Liver (tissue), 9 donors: ENCODE measurements around the gene COMP. TPM values are rescaled to one million over a fixed set of nuclear protein-coding genes. Genes with fewer than 3 reads are reported as not detected.

ENCODE experiments used
- DNase-seq: peaks from one replicate; pipeline ENCODE4 v3.0.0-alpha.2; 2017; ENCODE audit warnings: low spot score
- H3K27ac ChIP-seq, 2 donors: one replicate each; pipeline ENCODE4 v1.7.0; 2013; ENCODE audit warnings: inconsistent platforms in 2 of 2, low read length in 2 of 2, control low read depth in 1 of 2, low read depth in 1 of 2, mild to moderate bottlenecking in 1 of 2
- H3K27me3 ChIP-seq, 4 donors: one replicate each; pipeline versions ENCODE4 v1.6.1 to v1.7.0; 2013; ENCODE audit warnings: low read length in 3 of 4, inconsistent platforms in 1 of 4, mild to moderate bottlenecking in 1 of 4, moderate library complexity in 1 of 4; ENCODE audit not compliant: control insufficient read depth in 4 of 4, insufficient read depth in 4 of 4
- H3K36me3 ChIP-seq, 4 donors: one replicate each; pipeline versions ENCODE4 v1.6.1 to v1.7.0; 2013; ENCODE audit warnings: low read length in 3 of 4, mild to moderate bottlenecking in 3 of 4, low read depth in 1 of 4, moderate library complexity in 1 of 4; ENCODE audit not compliant: control insufficient read depth in 4 of 4, insufficient read depth in 3 of 4
- H3K4me1 ChIP-seq, 4 donors: one replicate each; pipeline versions ENCODE4 v1.6.1 to v1.7.0; 2013; ENCODE audit warnings: low read length in 3 of 4, mild to moderate bottlenecking in 3 of 4, moderate library complexity in 1 of 4; ENCODE audit not compliant: control insufficient read depth in 4 of 4, insufficient read depth in 4 of 4
- H3K4me3 ChIP-seq, 3 donors: one replicate each; pipeline versions ENCODE4 v1.6.1 to v1.7.0; 2013; ENCODE audit warnings: low read length in 3 of 3, control low read depth in 1 of 3, low read depth in 1 of 3, mild to moderate bottlenecking in 1 of 3
- H3K9ac ChIP-seq, 2 donors: one replicate each; pipeline ENCODE4 v1.7.0; 2013; ENCODE audit warnings: low read length in 2 of 2, mild to moderate bottlenecking in 2 of 2, moderate library complexity in 2 of 2, control low read depth in 1 of 2, low read depth in 1 of 2
- H3K9me3 ChIP-seq, 4 donors: one replicate each; pipeline versions ENCODE4 v1.6.1 to v1.7.0; 2013; ENCODE audit warnings: low read length in 3 of 4; ENCODE audit not compliant: control insufficient read depth in 4 of 4
- EGR1 ChIP-seq, 2 donors: IDR thresholded peaks; 2 replicates each; pipeline ENCODE4 v1.6.1; 2016 to 2018; ENCODE audit warnings: antibody characterized with exemption in 2 of 2, low read depth in 2 of 2
- FOXA1 ChIP-seq: IDR thresholded peaks from 2 replicates; pipeline ENCODE4 v1.6.1; 2016; ENCODE audit warnings: antibody characterized with exemption
- FOXA2 ChIP-seq: IDR thresholded peaks from 2 replicates; pipeline ENCODE4 v1.6.1; 2016; ENCODE audit warnings: antibody characterized with exemption
- GABPA ChIP-seq, 2 donors: IDR thresholded peaks in 1 of 2; conservative IDR thresholded peaks in 1 of 2; 2 replicates each; pipeline ENCODE4 v1.6.1; 2016; ENCODE audit warnings: antibody characterized with exemption in 2 of 2, mild to moderate bottlenecking in 1 of 2, moderate library complexity in 1 of 2
- HNF4G ChIP-seq: IDR thresholded peaks from 2 replicates; pipeline ENCODE4 v1.6.1; 2016; ENCODE audit warnings: antibody characterized with exemption
- JUND ChIP-seq, 2 donors: IDR thresholded peaks; 2 replicates each; pipeline ENCODE4 v1.6.1; 2016; ENCODE audit warnings: antibody characterized with exemption in 2 of 2
- NR2F2 ChIP-seq: IDR thresholded peaks from 2 replicates; pipeline ENCODE4 v1.6.1; 2016; ENCODE audit warnings: antibody characterized with exemption
- RAD21 ChIP-seq, 2 donors: IDR thresholded peaks; 2 replicates each; pipeline ENCODE4 v1.6.1; 2016; ENCODE audit warnings: antibody characterized with exemption in 2 of 2, mild to moderate bottlenecking in 2 of 2
- SP1 ChIP-seq: IDR thresholded peaks from 2 replicates; pipeline ENCODE4 v1.6.1; 2018; ENCODE audit warnings: antibody characterized with exemption, mild to moderate bottlenecking
- TAF1 ChIP-seq: conservative IDR thresholded peaks from 2 replicates; pipeline ENCODE4 v1.6.1; 2016; ENCODE audit warnings: antibody characterized with exemption, mild to moderate bottlenecking
- YY1 ChIP-seq: IDR thresholded peaks from 2 replicates; pipeline ENCODE4 v1.6.1; 2016; ENCODE audit warnings: antibody characterized with exemption, mild to moderate bottlenecking
- WGBS: extraction: QIAGEN DNeasy Blood & Tissue Kit; methylation state at CpG from one replicate; pipeline ENCODE4 v1.1.7; 2013; 5-methylcytosine and 5-hydroxymethylcytosine counted together
- polyA plus RNA-seq, 2 donors: library from polyadenylated mRNA; stranded (reverse) in 1 of 2; unstranded in 1 of 2; fragments of 200-250 nt in 1 of 2; fragments of >200 nt in 1 of 2; fragmentation: Nextera tagmentation in 1 of 2; extraction: Ambion mirVana in 1 of 2; gene quantifications; one replicate each; pipeline versions ENCODE4 v1.2.1 to v1.2.3, GENCODE V29; 2013 to 2015
- total RNA-seq, 2 donors: library from RNA; depleted of rRNA; stranded (reverse); fragments of >200 nt; gene quantifications; one replicate each; pipeline ENCODE4 v1.2.3, GENCODE V29; 2014
- TF ChIP-seq, protein P1 (sequence below): IDR thresholded peaks from 2 replicates; pipeline ENCODE4 v1.6.1; 2016; ENCODE audit warnings: antibody characterized with exemption
- TF ChIP-seq, protein P2 (sequence below): IDR thresholded peaks from 2 replicates; pipeline ENCODE4 v1.6.1; 2016; ENCODE audit warnings: antibody characterized with exemption
- TF ChIP-seq, protein P3 (sequence below): IDR thresholded peaks from 2 replicates; pipeline ENCODE4 v1.6.1; 2016; ENCODE audit warnings: antibody characterized with exemption
- TF ChIP-seq, protein P4 (sequence below): fragments of 150-350 bp; IDR thresholded peaks from 2 replicates; pipeline ENCODE4 v1.5.1; 2017; ENCODE audit warnings: improper control_type of control experiment, low read depth, low read length; ENCODE audit not compliant: missing input control
- TF ChIP-seq, protein P5 (sequence below): IDR thresholded peaks from 2 replicates; pipeline ENCODE4 v1.6.1; 2016; ENCODE audit warnings: antibody characterized with exemption, mild to moderate bottlenecking
- donor health status: healthy.
- donor health status: healthy.
- donor health status: healthy.
- donor health status: healthy.
- donor health status: healthy.

The COMP gene
- total and polyA plus RNA-seq, 4 donors, result 0.03 to 0.17 TPM; not detected in 2

DNA sequence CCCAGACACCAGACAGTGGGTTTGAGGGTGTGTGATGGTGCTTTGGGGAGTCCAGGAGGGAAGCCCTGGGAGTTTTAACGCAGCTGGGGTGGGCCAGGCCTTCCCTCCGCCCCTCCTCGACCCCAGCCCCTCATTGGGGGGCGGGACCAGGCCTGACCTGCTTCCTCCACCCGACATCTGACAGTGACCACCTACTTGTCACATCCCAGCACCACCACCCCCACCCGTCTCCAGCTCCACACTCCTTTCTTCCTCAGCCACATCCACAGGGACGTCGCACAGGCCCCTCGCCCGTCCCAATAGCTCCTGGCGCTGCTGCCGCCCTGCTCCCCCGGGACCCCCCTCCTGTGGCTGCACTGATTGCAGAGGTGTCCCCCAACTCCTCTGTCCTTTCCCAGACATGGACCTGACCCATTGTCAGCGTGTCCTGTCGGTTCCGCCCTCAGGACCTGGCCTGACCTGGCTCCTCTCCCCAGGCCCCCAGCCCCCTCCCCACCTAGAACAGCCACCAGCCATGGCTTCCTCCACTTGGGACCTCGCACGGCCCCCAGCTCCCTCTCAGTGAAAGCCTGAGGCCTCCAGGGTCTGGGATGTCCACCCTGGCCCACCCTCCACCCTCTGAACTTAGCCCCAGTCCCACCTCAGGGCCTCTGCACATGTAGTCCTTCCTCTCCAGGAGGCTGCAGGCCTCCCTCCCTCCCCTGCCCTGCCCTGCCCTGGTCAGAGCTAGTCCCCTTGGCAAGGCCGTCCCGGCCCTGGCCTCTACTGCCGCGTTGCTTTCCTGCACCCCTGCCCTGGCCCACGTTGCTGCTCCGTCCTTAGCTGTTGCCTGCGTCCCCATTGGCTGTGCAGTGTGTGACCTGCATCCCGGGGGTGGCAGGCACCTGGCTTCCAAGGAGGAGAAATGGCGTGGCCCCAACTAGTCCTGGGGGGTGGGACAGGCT lies 30.4 kb downstream of the COMP start:
- DNase-seq, result no peak
- no peak overlapping the region for H3K4me3 ChIP-seq
- H3K9me3 ChIP-seq, result no peaks in the 10 kb centered on the region
- no peaks in the 10 kb centered on the region for H3K27me3 ChIP-seq
- H3K27ac ChIP-seq, result no peak overlapping the region
- H3K9ac ChIP-seq, result no peak overlapping the region
- H3K4me1 ChIP-seq, result peaks cover 4 to 16% (median 11%) of the 10 kb centered on the region in 4 donors
- H3K36me3 ChIP-seq, result peaks cover 0 to 3% (median 0%) of the 10 kb centered on the region in 4 donors
- TF ChIP-seq, protein P1, sequence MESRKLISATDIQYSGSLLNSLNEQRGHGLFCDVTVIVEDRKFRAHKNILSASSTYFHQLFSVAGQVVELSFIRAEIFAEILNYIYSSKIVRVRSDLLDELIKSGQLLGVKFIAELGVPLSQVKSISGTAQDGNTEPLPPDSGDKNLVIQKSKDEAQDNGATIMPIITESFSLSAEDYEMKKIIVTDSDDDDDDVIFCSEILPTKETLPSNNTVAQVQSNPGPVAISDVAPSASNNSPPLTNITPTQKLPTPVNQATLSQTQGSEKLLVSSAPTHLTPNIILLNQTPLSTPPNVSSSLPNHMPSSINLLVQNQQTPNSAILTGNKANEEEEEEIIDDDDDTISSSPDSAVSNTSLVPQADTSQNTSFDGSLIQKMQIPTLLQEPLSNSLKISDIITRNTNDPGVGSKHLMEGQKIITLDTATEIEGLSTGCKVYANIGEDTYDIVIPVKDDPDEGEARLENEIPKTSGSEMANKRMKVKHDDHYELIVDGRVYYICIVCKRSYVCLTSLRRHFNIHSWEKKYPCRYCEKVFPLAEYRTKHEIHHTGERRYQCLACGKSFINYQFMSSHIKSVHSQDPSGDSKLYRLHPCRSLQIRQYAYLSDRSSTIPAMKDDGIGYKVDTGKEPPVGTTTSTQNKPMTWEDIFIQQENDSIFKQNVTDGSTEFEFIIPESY, result no peak
- no peak for TF ChIP-seq FOXA2
- TF ChIP-seq YY1, result no peak
- TF ChIP-seq, protein P2, sequence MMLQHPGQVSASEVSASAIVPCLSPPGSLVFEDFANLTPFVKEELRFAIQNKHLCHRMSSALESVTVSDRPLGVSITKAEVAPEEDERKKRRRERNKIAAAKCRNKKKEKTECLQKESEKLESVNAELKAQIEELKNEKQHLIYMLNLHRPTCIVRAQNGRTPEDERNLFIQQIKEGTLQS, result no peak
- TF ChIP-seq NR2F2, result no peak
- TF ChIP-seq EGR1 (IDR thresholded peaks at IDR 0.05; ENCODE audit: low read depth in 2 of 2), result no peak
- TF ChIP-seq, protein P3, sequence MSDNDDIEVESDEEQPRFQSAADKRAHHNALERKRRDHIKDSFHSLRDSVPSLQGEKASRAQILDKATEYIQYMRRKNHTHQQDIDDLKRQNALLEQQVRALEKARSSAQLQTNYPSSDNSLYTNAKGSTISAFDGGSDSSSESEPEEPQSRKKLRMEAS, result no peak
- no peak for TF ChIP-seq FOXA1
- no peak for TF ChIP-seq TAF1
- no peak for TF ChIP-seq RAD21 (IDR thresholded peaks at IDR 0.05)
- 95% methylated on average over 27 of the region's 27 CpGs for WGBS

DNA sequence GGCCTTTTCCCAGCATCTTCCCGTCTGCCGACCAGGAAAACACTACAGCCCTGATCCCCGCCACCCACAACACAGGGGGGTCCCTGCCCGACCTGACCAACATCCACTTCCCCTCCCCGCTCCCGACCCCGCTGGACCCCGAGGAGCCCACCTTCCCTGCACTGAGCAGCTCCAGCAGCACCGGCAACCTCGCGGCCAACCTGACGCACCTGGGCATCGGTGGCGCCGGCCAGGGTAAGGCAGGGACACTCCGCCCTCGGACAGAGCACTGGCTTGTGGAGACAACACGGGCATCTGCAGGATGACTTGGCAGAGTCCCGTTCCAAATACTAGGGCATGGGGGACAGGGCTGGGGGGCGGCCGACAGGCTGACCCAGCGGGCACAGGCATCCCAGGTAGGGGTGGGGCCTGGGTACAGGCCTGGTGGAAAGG lies 31.1 kb downstream of the COMP start:
- Histone ChIP-seq H3K4me1 (peaks cover 4 to 16% (median 11%) of the 10 kb centered on the region in 4 donors), H3K9me3 (no peaks in the 10 kb centered on the region), H3K4me3 (no peak overlapping the region), H3K36me3 (peaks cover 0 to 3% (median 0%) of the 10 kb centered on the region in 4 donors), H3K27me3 (no peaks in the 10 kb centered on the region), H3K27ac (no peak overlapping the region), H3K9ac (no peak overlapping the region)
- no peak for DNase-seq
- no peak for TF ChIP-seq EGR1 (IDR thresholded peaks at IDR 0.05; ENCODE audit: low read depth in 2 of 2)
- TF ChIP-seq SP1, result no peak
- TF ChIP-seq, protein P4, sequence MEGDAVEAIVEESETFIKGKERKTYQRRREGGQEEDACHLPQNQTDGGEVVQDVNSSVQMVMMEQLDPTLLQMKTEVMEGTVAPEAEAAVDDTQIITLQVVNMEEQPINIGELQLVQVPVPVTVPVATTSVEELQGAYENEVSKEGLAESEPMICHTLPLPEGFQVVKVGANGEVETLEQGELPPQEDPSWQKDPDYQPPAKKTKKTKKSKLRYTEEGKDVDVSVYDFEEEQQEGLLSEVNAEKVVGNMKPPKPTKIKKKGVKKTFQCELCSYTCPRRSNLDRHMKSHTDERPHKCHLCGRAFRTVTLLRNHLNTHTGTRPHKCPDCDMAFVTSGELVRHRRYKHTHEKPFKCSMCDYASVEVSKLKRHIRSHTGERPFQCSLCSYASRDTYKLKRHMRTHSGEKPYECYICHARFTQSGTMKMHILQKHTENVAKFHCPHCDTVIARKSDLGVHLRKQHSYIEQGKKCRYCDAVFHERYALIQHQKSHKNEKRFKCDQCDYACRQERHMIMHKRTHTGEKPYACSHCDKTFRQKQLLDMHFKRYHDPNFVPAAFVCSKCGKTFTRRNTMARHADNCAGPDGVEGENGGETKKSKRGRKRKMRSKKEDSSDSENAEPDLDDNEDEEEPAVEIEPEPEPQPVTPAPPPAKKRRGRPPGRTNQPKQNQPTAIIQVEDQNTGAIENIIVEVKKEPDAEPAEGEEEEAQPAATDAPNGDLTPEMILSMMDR, result no peak
- TF ChIP-seq, protein P5, sequence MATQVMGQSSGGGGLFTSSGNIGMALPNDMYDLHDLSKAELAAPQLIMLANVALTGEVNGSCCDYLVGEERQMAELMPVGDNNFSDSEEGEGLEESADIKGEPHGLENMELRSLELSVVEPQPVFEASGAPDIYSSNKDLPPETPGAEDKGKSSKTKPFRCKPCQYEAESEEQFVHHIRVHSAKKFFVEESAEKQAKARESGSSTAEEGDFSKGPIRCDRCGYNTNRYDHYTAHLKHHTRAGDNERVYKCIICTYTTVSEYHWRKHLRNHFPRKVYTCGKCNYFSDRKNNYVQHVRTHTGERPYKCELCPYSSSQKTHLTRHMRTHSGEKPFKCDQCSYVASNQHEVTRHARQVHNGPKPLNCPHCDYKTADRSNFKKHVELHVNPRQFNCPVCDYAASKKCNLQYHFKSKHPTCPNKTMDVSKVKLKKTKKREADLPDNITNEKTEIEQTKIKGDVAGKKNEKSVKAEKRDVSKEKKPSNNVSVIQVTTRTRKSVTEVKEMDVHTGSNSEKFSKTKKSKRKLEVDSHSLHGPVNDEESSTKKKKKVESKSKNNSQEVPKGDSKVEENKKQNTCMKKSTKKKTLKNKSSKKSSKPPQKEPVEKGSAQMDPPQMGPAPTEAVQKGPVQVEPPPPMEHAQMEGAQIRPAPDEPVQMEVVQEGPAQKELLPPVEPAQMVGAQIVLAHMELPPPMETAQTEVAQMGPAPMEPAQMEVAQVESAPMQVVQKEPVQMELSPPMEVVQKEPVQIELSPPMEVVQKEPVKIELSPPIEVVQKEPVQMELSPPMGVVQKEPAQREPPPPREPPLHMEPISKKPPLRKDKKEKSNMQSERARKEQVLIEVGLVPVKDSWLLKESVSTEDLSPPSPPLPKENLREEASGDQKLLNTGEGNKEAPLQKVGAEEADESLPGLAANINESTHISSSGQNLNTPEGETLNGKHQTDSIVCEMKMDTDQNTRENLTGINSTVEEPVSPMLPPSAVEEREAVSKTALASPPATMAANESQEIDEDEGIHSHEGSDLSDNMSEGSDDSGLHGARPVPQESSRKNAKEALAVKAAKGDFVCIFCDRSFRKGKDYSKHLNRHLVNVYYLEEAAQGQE, result no peak
- no peak for TF ChIP-seq HNF4G
- no peak for TF ChIP-seq FOXA2
- TF ChIP-seq, protein P2, result no peak
- no peak for TF ChIP-seq FOXA1
- TF ChIP-seq GABPA (IDR thresholded peaks at IDR 0.05 in 1 of 2, conservative IDR thresholded peaks at IDR 0.05 in 1 of 2), result no peak
- no peak for TF ChIP-seq JUND (IDR thresholded peaks at IDR 0.05)
- WGBS, result 94% methylated on average over 22 of the region's 22 CpGs
